ENCODE results near the gene ARL5C.
"Not testable (repeated sequence)": the region's sequence is repeated elsewhere in the genome, so short reads cannot be mapped to it uniquely, and the experiment has no call there.

The ARL5C gene

DNA sequence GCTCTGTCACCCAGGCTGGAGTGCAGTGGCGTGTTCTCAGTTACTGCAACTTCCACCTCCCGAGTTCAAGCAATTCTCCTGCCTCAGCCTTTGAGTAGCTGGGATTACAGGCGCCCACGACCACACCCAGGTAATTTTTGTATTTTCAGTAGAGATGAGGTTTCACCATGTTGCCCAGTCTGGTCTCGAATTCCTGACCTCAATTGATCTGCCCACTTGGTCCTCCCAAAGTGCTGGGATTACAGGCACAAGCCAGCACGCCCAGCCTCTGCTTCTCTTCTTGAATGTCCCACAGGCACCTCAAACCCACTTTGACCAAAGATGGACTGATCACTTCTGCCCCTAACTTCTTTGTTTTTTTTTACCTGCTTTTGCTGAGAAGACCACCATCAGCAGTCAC is 4.6 kb upstream of the ARL5C start:
- H3K27ac ChIP-seq, result no peak overlapping the region

DNA sequence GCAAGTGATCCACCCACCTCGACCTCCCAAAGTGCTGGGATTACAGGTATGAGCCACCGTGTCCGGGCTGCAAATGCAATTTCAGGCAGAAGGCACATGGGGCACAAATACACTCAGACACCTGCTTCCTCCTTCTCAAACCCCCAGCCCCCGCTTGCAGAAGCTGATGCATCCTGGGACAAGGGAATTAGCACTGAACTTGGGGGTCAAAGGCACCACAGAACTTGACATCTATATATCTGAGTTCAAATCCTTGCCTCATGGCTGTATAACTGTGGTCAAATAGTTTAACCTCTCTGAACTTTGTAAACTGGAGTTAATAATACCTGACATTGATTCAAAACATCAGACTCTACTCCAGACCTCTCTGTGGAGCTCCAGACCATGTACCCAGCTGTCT is 4.1 kb upstream of the ARL5C start:
- H3K27ac ChIP-seq, result no peak overlapping the region
- H3K4me3 ChIP-seq, result no peak overlapping the region

More for the DNA sequence above, 4.6 kb upstream of the ARL5C start:
- no peak overlapping the region for H3K4me3 ChIP-seq

DNA sequence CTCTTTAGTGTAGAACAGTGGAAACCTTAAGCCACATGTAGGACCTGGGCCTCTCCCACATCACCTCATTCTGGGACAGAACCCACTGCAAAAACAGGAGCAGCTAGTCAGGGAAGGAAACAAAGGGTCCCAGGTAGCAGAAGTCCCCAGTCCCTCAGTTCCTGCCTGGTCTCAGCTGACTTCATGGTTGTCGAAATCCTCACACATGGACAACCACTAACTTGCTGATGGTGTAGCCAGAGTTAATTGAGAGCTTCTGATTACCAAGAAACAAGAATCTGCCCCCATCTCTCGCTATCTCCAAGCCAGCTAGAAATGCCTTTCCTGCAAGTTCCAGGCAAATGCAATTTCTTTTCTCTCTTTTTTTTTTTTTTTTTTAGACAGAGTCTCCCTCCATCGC is 3.6 kb upstream of the ARL5C start:
- Histone ChIP-seq H3K4me3 (no peak overlapping the region), H3K27ac (no peak overlapping the region)

DNA sequence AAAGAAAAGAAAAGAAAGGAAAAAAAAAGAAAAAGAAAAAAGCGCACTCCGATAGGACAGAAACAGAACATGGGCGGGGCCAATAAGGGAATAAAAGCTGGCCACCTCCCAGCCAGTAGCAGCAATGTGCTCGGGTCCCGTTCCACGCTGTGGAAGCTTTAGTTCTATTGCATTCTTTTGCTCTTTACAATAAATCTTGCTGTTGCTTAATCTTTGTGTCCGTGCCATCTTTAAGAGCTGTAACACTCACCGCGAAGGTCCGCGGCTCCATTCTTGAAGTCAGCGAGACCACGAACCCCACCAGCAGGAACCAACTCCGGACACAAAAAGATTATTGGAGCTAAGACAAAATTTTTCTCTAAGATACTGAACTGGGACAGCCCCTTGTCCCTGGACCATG is 3.1 kb upstream of the ARL5C start:
- Histone ChIP-seq H3K27ac (no peak overlapping the region), H3K4me3 (no peak overlapping the region)

DNA sequence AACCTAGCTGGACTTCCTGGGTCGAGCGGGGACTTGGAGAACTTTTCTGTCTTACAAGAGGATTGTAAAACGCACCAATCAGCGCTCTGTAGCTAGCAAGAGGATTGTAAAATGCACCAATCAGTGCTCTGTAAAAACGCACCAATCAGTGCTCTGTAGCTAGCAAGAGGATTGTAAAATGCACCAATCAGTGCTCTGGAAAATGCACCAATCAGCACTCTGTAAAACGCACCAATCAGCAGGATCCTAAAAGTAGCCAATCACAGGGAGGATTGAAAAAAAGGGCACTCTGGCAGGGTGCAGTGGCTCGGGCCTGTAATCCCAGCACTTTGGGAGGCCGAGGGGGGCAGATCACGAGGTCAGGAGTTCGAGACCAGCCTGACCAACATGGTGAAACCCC is 2.5 kb upstream of the ARL5C start:
- peak overlapping the region in 1 of 21 experiments; percentile 4 for H3K27ac ChIP-seq
- not testable (repeated sequence) for H3K4me3 ChIP-seq

DNA sequence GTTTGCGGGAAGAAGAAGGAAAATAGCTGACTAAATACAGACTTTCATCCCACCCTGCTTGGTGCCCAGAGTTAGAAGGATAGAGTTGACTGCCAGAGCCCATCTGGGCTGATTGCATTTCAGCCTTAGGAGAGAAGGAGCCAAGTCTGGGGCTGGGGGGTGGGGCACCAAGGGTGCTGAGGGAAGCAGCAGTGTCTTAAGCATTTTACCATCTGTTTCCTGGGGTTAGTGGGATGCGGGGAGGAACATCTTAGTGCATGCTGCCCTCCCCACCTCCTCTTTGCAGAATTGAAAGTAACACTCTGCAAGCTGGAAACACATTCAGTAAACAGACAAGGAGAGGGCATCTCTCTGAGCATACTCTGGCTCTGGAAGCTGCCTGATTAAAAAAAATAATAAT is 1.5 kb upstream of the ARL5C start:
- Histone ChIP-seq H3K27ac (peak overlapping the region in 3 of 21 experiments; percentile 10 to 44 (median 14)), H3K4me3 (no peak overlapping the region)

DNA sequence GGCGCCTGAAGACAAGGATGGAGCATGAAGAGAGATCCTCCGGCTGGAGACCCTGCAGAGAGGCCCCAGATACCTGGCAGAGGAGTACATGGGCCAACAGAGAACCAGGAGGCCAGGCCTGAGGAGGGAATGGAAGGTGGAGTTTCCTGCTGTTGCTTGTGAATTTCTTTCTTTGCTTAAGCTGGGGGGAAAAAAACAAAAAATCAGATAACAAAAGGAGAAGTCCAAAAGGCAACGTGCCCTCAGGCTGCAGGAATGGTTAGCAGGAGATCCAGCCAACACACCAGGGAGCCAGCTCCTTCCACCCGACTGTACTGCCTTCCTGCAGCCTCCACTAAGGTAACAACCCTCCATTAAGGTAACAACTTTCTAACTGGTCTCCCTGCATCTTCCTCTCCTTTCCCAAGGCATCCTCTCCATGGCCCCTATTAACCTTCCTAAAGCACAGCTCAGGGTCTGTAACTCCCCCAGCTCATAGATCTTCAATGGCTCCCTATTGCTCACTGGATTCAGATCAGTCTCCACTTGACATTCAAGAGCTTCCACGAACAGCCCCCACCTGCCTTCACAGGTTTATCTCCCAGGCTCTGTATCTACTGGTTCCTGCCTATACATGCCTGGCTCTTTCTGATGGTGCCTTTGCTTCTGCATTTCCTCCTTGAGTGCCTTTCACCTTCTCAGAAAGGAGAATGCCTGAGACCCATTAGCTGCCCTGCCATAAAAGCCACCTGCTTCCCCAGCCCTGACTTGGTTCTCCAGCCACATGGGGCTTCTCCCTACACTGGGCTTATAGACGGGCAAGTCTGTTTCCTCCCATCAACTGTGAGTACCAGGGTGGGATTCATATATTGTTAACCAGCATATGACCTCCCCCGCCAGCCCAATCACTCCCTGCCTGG is 725 bp upstream of the ARL5C start:
- Histone ChIP-seq H3K4me3 (no peak overlapping the region), H3K27ac (peak overlapping the region in 4 of 21 experiments; percentile 14 to 69 (median 42))

DNA sequence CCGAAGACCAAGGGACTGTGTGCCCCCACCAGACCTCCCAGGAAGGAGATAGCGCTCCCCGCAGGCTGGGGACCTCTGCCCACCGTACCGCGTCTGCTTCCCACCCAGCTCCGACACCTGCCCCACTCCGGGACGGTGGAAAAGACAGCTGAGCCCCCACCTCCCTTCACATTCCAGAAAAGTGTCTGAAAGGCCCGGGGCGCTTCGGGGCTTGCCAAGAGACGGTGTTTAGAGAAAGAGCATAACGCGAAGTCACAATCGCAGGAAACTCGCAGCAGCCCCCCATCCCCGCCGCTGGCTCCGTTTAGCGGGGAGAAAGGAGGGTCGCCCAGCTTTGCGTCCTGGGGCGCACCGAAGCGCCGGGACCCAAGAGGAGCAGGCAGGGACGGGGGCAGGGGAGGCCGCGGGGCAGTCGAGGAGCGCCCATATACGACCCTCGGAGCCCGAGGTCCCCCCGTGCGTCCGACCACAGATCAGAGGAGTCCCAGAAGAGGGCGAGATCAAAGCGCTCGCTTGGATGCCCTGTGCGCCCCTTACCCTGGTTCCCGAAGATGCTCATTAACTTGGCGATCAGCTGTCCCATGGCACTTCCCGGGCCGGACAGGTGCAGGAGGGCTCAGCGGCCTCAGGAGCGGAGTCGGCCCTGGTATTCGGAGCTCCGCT is 652 bp downstream of the ARL5C start:
- peak overlapping the region in 11 of 21 experiments; percentile 6 to 69 (median 44) for H3K27ac ChIP-seq

DNA sequence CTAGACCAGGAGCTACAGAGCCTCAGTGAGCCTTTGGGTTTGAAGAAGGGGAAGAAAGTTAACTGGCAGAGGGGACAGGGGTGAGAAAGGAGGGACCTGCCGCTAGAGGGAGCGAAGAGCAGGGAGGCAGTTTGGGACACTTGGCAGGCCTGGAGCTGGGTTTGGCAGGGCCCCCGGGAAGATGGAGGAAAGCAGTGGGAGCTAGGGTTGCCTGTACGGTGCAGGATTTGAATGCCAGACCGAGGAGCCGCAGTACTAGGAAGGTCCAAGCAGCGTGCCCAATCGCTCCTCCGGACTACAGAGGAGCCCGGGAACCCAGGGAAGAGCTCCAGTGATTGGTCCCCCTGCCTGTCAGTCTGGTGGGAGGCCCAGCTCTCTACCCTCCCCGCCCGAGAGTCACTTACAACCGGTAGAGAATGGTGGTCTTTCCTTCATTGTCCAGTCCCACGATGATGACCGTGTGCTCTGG is 1.3 kb downstream of the ARL5C start:
- peak overlapping the region in 10 of 21 experiments; percentile 6 to 69 (median 45) for H3K27ac ChIP-seq
- H3K4me3 ChIP-seq, result peak overlapping the region; percentile 10 to 44 (median 36)

More for the DNA sequence above, 652 bp downstream of the ARL5C start:
- peak overlapping the region; percentile 10 to 44 (median 36) for H3K4me3 ChIP-seq

DNA sequence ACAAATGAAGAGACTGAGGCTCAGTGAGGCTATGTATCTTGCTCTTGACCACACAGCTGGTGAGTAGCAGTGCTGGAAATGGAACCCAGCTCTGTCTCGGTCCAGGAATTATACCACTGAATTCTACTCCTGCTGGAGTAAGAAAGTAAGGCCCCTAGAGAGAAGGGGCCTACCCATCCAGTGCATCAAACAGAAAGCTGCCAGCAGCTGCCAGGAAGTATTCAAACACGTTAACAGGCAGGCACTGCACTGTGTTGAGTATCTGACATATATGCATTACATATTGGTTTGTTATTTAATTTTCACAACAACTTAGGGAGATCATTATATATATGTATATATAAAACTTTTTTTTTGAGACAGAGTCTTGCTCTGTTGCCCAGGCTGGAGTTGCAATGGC is 4.0 kb downstream of the ARL5C start:
- H3K27ac ChIP-seq, result no peak overlapping the region
- no peak overlapping the region for H3K4me3 ChIP-seq

DNA sequence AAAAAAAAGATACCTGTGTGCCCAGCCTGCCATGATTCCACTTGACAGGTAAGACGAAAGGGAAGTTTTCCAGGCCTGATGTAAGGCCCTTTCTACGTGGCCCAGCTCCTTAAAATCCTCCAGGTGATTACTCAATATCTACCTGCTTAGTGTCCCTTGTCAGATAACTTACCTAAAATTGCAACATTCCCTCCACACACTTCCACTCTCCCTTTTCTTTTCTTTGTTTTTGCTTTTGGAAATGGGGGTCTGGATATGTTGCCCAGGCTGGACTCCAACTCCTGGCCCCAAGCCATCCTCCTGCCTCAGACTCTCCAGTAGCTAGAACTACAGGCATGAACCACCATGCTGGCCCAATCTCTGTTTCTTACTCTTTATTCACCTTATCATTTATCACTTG is 7.3 kb downstream of the ARL5C start:
- no peak overlapping the region for H3K27ac ChIP-seq
- no peak overlapping the region for H3K4me3 ChIP-seq

DNA sequence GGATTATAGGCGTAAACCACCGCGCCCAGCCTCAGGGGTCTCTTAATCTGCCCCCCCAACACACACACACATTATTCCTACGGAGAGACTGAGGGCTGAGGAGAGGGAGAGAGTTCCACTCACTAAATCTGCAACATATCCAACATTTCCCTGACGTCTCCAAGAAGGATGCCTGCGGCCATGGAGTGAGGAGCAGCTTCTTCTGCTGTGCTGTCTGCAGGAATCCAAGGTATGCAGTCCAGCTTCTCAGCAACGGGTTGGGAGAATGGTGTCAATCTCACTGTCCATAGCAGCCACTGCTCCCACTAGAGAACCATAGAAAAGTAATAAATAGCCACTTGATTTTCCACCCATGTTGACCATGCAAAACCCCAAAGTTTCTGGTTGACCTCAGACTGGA is 9.5 kb downstream of the ARL5C start:
- no peak overlapping the region for H3K4me3 ChIP-seq
- no peak overlapping the region for H3K27ac ChIP-seq

DNA sequence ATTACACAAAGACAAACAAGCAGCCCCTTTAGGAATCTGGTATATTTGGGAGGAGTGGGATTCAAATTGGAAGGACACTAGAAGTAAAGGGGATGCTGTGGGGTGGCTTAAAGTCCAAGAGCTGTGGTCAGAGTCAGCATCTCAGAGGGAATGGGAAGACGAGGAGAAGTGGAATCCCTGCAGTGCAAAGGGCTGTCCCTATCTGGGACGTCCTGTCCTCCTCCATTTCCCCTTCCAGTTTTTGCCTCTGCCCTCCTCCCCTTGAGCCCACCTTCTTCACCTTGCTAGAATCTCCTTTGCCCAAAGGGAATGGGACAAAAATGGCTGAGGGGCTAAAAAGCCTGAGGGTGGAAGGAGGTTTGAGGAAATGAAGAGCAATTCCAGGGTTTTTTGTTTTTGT is 10.3 kb downstream of the ARL5C start:
- Histone ChIP-seq H3K27ac (no peak overlapping the region), H3K4me3 (no peak overlapping the region)

DNA sequence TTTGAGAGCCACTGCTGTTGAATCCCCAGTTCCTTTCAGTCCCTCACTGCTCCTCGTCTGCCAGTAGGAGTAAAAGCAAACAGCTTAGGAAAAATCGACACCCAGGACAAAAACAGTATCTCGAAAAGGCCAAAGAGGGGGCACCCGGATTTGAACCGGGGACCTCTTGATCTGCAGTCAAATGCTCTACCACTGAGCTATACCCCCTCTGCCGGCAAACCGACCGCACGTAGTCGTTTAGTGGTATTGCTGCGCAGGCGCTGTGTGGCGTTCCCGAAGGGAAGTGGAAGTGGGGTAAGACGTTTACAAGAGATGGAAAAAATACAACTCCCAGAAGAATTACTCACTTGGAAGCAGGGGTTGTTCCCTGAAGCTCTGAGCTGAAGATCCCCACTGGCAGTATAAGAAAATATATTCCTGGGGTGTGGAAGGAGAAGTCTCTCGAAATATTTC is 12.3 kb downstream of the ARL5C start:
- Histone ChIP-seq H3K4me3 (peak overlapping the region; percentile 46 to 91 (median 65)), H3K27ac (peak overlapping the region; percentile 31 to 93 (median 84))

DNA sequence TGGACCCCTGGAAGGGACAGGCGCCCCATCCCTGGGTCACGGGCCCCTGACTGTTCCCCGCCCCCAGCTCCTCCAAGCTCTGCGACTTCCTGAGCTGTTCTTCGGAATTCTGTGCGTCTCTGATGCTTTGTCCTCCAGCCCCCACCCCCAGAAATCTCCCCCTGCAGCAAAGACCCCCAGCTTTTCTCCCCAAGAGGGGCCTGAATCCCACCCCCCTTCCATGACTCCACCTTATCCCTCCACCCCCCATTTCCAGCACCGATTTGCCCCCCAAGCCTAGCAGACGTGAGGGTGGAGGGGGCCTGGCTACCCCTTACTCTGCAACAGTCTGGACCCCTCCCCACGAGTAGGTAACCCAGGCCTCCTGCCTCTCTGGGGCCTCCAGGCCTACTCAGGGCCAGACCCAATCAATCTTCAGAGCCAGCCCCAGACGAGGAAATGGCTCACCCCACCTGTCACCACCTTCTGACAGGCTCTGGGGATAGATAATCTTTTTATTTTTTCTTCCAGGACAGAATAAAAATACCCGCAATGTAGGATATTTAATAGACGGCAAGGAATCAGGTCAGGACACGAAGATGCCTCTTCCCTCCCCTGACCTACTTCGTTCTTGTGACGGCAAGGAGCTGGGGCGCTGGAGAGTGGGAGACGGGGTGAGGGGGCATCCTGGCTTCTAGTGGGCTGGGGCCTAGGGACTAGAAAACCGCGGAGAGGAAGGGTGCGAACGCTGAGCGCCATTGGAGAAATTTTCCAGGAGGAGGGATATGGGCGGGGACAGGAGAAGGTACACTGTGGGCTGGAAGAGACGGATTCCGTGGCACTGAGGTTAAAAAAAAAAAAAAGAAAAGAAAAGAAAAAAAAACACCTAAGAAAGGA is 13.8 kb downstream of the ARL5C start:
- peak overlapping the region in 20 of 21 experiments; percentile 35 to 93 (median 84) for H3K27ac ChIP-seq
- peak overlapping the region; percentile 46 to 91 (median 65) for H3K4me3 ChIP-seq

DNA sequence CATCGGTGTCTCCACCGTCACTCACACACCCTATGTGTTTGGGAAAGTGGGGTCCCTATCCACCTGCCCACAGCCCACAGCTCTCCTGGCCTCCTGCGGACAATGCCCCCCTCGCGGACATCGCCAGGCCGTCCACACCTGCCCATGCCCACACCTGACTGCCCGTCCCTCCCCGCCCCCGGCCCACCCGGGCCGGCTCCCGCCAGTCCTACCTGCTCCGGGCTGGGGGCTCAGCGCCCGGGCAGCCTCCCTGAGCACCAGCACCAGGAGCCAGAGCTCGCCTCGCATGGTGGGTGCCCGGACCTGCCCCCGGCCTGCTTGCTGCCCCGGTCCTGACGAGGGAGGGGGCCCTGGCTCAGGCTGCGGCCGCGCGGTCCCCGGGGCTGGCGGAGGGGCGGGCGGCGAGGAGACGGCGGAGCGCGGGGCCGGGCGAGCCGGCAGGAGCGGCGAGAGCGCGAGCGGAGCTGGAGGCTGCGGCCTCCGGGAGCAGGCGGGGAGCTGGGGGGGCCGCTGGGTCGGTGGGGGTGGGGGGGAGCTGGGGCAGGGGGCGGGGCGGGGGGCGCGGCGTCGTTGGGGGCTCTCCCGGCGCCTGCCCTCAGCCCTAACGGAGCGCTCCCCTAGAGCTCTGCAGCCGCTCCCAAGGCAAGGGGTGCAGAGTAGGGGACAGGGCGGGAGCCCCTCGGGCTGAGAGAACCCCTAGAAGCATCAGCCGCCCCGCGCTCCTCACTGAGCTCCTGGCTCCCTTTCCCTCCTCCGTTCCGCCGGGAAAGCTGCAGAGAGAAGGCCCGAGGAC is 14.6 kb downstream of the ARL5C start, which contains the start of gene PLXDC1:
TSS of gene PLXDC1 (minus strand) at position 488 of the 793 bp plus-strand sequence. CDS start at position 288, 200 bp downstream.
- Histone ChIP-seq H3K27ac (peak within 1 kb of the TSS in 20 of 21 experiments; percentile 35 to 93 (median 82)), H3K4me3 (peak within 1 kb of the TSS; percentile 46 to 91 (median 65))

DNA sequence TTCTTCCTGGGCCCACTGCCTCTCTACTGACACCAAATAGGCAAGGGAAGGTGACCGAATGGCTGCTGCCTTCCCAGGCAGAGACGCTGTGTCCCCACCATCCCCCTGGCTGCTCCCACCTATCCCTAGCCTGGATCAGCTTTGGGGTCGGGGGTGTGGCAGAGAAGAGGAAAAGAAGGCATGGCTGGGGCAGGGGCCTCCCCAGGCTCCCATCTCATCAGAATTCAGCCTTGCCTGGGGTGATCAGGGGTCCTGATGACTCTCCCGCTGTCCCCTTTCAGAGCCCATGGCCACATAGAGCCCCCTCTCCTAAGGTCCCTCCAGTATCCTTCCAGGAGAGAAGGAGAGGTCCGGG is 15.2 kb downstream of the ARL5C start:
- H3K27ac ChIP-seq, result peak overlapping the region in 16 of 21 experiments; percentile 22 to 93 (median 84)

DNA sequence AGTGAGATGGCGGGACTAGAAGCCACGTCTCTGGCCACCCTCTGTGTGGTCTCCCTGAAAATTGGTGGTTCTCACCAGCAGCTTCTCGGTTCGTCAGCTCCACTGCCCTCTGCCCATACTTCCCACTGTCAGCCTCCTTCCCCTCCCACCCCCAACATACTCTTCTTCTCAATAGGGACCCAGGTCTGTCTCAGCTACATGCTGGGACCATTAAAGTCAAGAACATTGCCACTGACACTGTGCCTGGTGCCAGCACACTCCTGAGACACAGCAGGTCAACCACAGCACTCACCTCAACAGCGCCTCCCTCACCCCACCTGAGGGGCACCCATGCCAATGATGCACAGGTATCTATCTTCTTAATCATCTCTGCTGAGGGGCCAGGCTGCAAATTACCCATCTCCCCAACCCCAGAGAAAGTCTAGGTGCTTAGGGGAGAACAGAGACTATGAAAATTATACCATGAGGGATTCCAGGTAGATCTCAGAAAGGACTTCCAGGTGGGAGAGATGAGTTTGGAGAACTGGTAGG is 15.8 kb downstream of the ARL5C start:
- peak overlapping the region in 6 of 7 experiments; percentile 63 to 91 (median 75) for H3K4me3 ChIP-seq

More for the DNA sequence above, 15.2 kb downstream of the ARL5C start:
- H3K4me3 ChIP-seq, result peak overlapping the region; percentile 36 to 91 (median 65)

More for the DNA sequence above, 15.8 kb downstream of the ARL5C start:
- peak overlapping the region in 3 of 21 experiments; percentile 17 to 87 (median 18) for H3K27ac ChIP-seq
